ENCODE results near the gene C18orf32. TPM values are rescaled to one million over a fixed set of nuclear protein-coding genes. Genes with fewer than 3 reads are reported as not detected.
A peak's percentile ranks its signal among the peaks of the same experiment; 100 is the strongest.
"Not testable (repeated sequence)": the region's sequence is repeated elsewhere in the genome, so short reads cannot be mapped to it uniquely, and the experiment has no call there.

The C18orf32 gene
- polyA plus RNA-seq, 1 donor from 2014 or later: 93.2 TPM

GRCh38 chr18:49491534-49491856, 4.5 kb upstream of the C18orf32 start:
- no peaks in the 10 kb centered on the region for H3K9me3 Mint-ChIP-seq
- H3K4me3 Mint-ChIP-seq: peak overlapping the region; percentile 89 to 97 (median 96)
- H3K36me3 Mint-ChIP-seq: peaks cover 1% of the 10 kb centered on the region
- peak overlapping the region; percentile 94 to 99 (median 97) for H3K27ac Mint-ChIP-seq
- H3K4me1 Mint-ChIP-seq: peaks cover 29 to 37% (median 35%) of the 10 kb centered on the region in 3 donors
- H3K27me3 Mint-ChIP-seq: no peaks in the 10 kb centered on the region

GRCh38 chr18:49490246-49490762, 3.3 kb upstream of the C18orf32 start:
- H3K27ac Mint-ChIP-seq: peak overlapping the region; percentile 94 to 99 (median 97)
- H3K4me1 Mint-ChIP-seq: peaks cover 36 to 43% (median 38%) of the 10 kb centered on the region in 3 donors
- H3K4me3 Mint-ChIP-seq: peak overlapping the region; percentile 39 to 97 (median 70)
- H3K9me3 Mint-ChIP-seq: no peaks in the 10 kb centered on the region
- H3K36me3 Mint-ChIP-seq: peaks cover 1% of the 10 kb centered on the region
- H3K27me3 Mint-ChIP-seq: no peaks in the 10 kb centered on the region

- no peaks in the 10 kb centered on the region for H3K27me3 Mint-ChIP-seq
- H3K9me3 Mint-ChIP-seq: no peaks in the 10 kb centered on the region
- H3K27ac Mint-ChIP-seq: peak overlapping the region; percentile 94 to 98 (median 97)
- peak overlapping the region; percentile 89 to 96 (median 94) for H3K4me3 Mint-ChIP-seq
- peaks cover 40 to 47% (median 42%) of the 10 kb centered on the region in 3 donors for H3K4me1 Mint-ChIP-seq
- H3K36me3 Mint-ChIP-seq: peaks cover 3% of the 10 kb centered on the region
Observed at GRCh38 chr18:49487711-49488310, 777 bp upstream of the C18orf32 start.

- peaks cover 4% of the 10 kb centered on the region for H3K36me3 Mint-ChIP-seq
Observed at GRCh38 chr18:49486606-49486952, 455 bp downstream of the C18orf32 start.

GRCh38 chr18:49486134-49486533, 900 bp downstream of the C18orf32 start:
- Mint-ChIP-seq H3K36me3 (peaks cover 4% of the 10 kb centered on the region), H3K27ac (peak overlapping the region; percentile 94 to 98 (median 97)), H3K4me1 (peaks cover 30 to 39% (median 34%) of the 10 kb centered on the region in 3 donors), H3K9me3 (no peaks in the 10 kb centered on the region), H3K27me3 (no peaks in the 10 kb centered on the region), H3K4me3 (peak overlapping the region; percentile 89 to 96 (median 94))

More at GRCh38 chr18:49486606-49486952, 455 bp downstream of the C18orf32 start:
- peak overlapping the region; percentile 94 to 98 (median 97) for H3K27ac Mint-ChIP-seq
- H3K9me3 Mint-ChIP-seq: no peaks in the 10 kb centered on the region
- no peaks in the 10 kb centered on the region for H3K27me3 Mint-ChIP-seq
- H3K4me1 Mint-ChIP-seq: peaks cover 35 to 44% (median 39%) of the 10 kb centered on the region in 3 donors
- peak overlapping the region; percentile 89 to 96 (median 94) for H3K4me3 Mint-ChIP-seq

GRCh38 chr18:49483198-49483597, 3.8 kb downstream of the C18orf32 start:
- Mint-ChIP-seq H3K36me3 (peaks cover 2% of the 10 kb centered on the region), H3K4me1 (peaks cover 20 to 29% (median 24%) of the 10 kb centered on the region in 3 donors), H3K9me3 (no peaks in the 10 kb centered on the region), H3K27ac (peak overlapping the region in 1 of 3 donors; percentile 20), H3K4me3 (peak overlapping the region in 2 of 4 donors; percentile 67 to 74), H3K27me3 (no peaks in the 10 kb centered on the region)

- Mint-ChIP-seq H3K4me3 (no peak overlapping the region), H3K36me3 (peaks cover 2% of the 10 kb centered on the region), H3K4me1 (peaks cover 10 to 20% (median 16%) of the 10 kb centered on the region in 3 donors), H3K27me3 (no peaks in the 10 kb centered on the region), H3K9me3 (no peaks in the 10 kb centered on the region), H3K27ac (no peak overlapping the region)
Observed at GRCh38 chr18:49481907-49482306, 5.1 kb downstream of the C18orf32 start.

GRCh38 chr18:49481317-49481716, 5.7 kb downstream of the C18orf32 start:
- Mint-ChIP-seq H3K27ac (peak overlapping the region in 1 of 3 donors; percentile 39), H3K36me3 (peaks cover 2% of the 10 kb centered on the region), H3K4me1 (peaks cover 11 to 22% (median 21%) of the 10 kb centered on the region in 3 donors), H3K27me3 (no peaks in the 10 kb centered on the region), H3K9me3 (no peaks in the 10 kb centered on the region), H3K4me3 (no peak overlapping the region)

- Mint-ChIP-seq H3K4me1 (peaks cover 7 to 18% (median 16%) of the 10 kb centered on the region in 3 donors), H3K27ac (no peak overlapping the region), H3K9me3 (no peaks in the 10 kb centered on the region), H3K27me3 (no peaks in the 10 kb centered on the region), H3K4me3 (no peak overlapping the region), H3K36me3 (peaks cover 2% of the 10 kb centered on the region)
Observed at GRCh38 chr18:49479381-49480137, 7.5 kb downstream of the C18orf32 start.

GRCh38 chr18:49476664-49477411, 10.2 kb downstream of the C18orf32 start:
- H3K9me3 Mint-ChIP-seq: no peaks in the 10 kb centered on the region
- H3K4me3 Mint-ChIP-seq: peak overlapping the region in 1 of 4 donors; percentile 20
- peaks cover 1% of the 10 kb centered on the region for H3K36me3 Mint-ChIP-seq
- no peaks in the 10 kb centered on the region for H3K27me3 Mint-ChIP-seq
- peak overlapping the region in 2 of 3 donors; percentile 57 to 76 for H3K27ac Mint-ChIP-seq
- H3K4me1 Mint-ChIP-seq: peaks cover 4 to 10% (median 9%) of the 10 kb centered on the region in 3 donors

- not testable (repeated sequence) for H3K36me3 Mint-ChIP-seq, H3K9me3 Mint-ChIP-seq, H3K4me1 Mint-ChIP-seq, H3K27ac Mint-ChIP-seq, H3K27me3 Mint-ChIP-seq, H3K4me3 Mint-ChIP-seq
Observed at GRCh38 chr18:49474935-49475334, 12.1 kb downstream of the C18orf32 start.

- Mint-ChIP-seq H3K9me3 (peaks cover 0 to 4% (median 0%) of the 10 kb centered on the region in 3 donors), H3K4me1 (peaks cover 4 to 7% (median 7%) of the 10 kb centered on the region in 3 donors), H3K36me3 (peaks cover 1% of the 10 kb centered on the region), H3K4me3 (no peak overlapping the region), H3K27me3 (peaks cover 8% of the 10 kb centered on the region), H3K27ac (no peak overlapping the region)
Observed at GRCh38 chr18:49473721-49474120, 13.3 kb downstream of the C18orf32 start.

- Mint-ChIP-seq H3K27ac (no peak overlapping the region), H3K9me3 (peaks cover 0 to 4% (median 0%) of the 10 kb centered on the region in 3 donors), H3K4me1 (peaks cover 4 to 7% (median 7%) of the 10 kb centered on the region in 3 donors), H3K4me3 (no peak overlapping the region), H3K36me3 (peaks cover 1% of the 10 kb centered on the region), H3K27me3 (peaks cover 8% of the 10 kb centered on the region)
Observed at GRCh38 chr18:49472459-49472858, 14.6 kb downstream of the C18orf32 start.

- H3K4me1 Mint-ChIP-seq: peaks cover 2 to 3% (median 3%) of the 10 kb centered on the region in 3 donors
- peaks cover 0 to 4% (median 0%) of the 10 kb centered on the region in 3 donors for H3K9me3 Mint-ChIP-seq
- H3K4me3 Mint-ChIP-seq: no peak overlapping the region
- peaks cover 1% of the 10 kb centered on the region for H3K36me3 Mint-ChIP-seq
- H3K27me3 Mint-ChIP-seq: peaks cover 8% of the 10 kb centered on the region
- H3K27ac Mint-ChIP-seq: no peak overlapping the region
Observed at GRCh38 chr18:49471532-49471931, 15.5 kb downstream of the C18orf32 start.

- Mint-ChIP-seq H3K9me3 (peaks cover 0 to 4% (median 0%) of the 10 kb centered on the region in 3 donors), H3K27ac (no peak overlapping the region), H3K27me3 (peaks cover 8% of the 10 kb centered on the region), H3K4me1 (peaks cover 0 to 2% (median 0%) of the 10 kb centered on the region in 3 donors), H3K36me3 (no peaks in the 10 kb centered on the region), H3K4me3 (no peak overlapping the region)
Observed at GRCh38 chr18:49467599-49467998, 19.4 kb downstream of the C18orf32 start.

All from IgD-negative memory B cell (primary cell).